Muscle of back (tissue), 11 donors: Measurements from ENCODE around the gene MEOX1. TPM values are rescaled to one million over a fixed set of nuclear protein-coding genes. Genes with fewer than 3 reads are reported as not detected.
A peak's percentile ranks its signal among the peaks of the same experiment; 100 is the strongest.

ENCODE experiments used
- DNase-seq, 3 donors: peaks; one replicate each; pipeline versions ENCODE4 v3.0.0 to v3.0.0-alpha.2; 2013
- polyA plus RNA-seq, 10 donors: library from polyadenylated mRNA; unstranded; fragments of 120-200 nt; gene quantifications; one replicate each; pipeline ENCODE4 v1.2.1, GENCODE V29; 2013; ENCODE audit not compliant: insufficient read length in 10 of 10

MEOX1 gene
- polyA plus RNA-seq, 10 donors: 9.4 to 22.3 (median 14.0) TPM

- DNase-seq: no peak
Observed at GRCh38 chr17:43683928-43684653, 22.4 kb upstream of the MEOX1 start.

DNA sequence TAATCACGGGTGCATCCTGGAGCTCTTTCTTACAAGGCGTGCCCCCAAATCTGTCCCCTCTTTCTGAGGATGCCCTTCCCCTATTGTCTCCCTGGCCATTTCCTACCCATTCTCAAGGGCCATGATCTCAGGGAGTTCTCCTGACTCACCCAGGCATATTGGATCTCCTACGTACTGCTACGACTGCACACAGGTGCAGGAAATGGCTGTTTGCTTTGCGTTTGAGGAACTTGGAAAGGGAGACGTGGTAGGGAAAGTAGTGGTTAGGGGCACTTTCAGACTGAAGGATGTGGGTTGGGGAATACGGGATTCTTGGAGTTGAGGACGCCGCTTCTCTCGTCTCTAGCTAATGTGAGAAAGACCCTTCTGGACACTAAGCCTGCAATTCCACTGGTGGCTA lies 18.7 kb upstream of the MEOX1 start:
- no peak for DNase-seq

- DNase-seq: no peak
Observed at GRCh38 chr17:43679911-43680310, 18.2 kb upstream of the MEOX1 start.

DNA sequence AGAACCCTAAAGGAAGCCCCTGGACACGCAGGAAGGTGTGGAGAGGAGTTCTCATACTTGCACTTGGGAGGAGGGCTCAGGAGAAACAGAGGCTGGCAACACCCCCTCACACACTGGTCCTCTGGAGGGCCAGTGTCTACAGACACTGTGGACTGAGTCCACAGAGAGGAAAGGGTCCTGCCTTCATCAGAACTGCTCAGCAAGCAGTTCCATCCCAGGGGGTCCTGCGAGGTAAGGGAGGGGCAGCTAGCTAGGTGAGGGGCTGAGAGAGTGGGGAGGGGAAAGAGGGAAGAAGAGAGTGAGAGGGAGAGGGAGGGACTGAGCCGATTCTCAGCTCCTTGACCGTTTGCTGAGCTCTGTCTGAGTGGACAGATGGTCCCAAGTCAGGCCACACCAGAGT lies 17.7 kb upstream of the MEOX1 start:
- DNase-seq: no peak

DNA sequence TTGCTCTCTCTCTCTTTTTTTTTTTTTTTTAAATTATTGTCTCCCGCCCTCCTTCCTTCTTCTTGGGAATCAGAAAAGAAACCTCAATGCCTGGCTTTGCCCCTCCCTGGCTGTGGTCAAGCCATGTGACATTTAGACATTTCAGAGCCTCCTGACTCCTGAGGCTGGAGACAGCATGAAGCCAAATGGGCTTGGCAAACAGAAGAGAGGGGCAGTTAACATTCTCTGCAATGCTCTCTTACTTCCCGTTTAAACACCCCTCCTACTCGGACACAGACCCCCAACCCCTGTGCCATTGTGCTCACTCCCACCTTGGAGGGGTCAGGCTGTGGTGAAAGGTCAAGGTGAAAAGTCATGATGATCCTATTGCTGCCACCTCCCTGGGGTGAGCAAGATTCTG lies 14.7 kb upstream of the MEOX1 start:
- DNase-seq: no peak

- DNase-seq: no peak
Observed at GRCh38 chr17:43674394-43674793, 12.7 kb upstream of the MEOX1 start.

GRCh38 chr17:43673516-43674323 lies 12.0 kb upstream of the MEOX1 start:
- DNase-seq: peak in 2 of 3 donors; percentile 80 to 88

- DNase-seq: no peak
Observed at GRCh38 chr17:43671755-43672519, 10.2 kb upstream of the MEOX1 start.

DNA sequence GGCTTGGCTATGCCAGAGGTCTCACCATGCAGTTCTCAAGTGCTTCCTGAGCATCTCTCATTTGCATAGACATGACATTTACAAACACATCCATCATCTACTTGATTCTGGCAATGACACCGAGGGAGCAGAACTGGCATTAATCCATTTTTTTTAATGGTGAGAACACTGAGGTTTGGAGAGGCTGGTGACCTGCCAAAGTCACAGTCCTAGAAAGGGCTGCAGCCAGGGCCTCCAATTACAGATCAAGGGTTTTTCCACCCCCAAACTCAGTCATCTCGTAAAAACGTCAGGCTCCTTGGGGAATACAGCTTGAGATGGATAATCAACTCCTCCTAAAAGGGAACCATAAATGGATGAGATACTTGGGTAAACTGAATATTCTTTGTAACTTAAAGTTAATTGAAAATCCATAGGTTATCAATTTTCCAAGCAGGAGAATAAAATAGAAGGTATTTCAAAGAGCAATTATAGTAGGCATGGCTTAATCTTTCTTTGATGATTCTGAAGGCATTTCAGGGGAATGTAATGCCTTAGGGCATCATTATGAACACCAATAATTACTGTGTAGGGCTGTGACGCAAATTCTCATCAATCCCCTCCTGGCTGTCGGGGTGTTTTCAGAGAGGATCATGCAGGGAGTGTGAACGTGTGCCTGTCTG lies 9.4 kb upstream of the MEOX1 start:
- DNase-seq: peak in 1 of 3 donors; percentile 59

GRCh38 chr17:43670645-43671030 lies 8.9 kb upstream of the MEOX1 start:
- no peak for DNase-seq

DNA sequence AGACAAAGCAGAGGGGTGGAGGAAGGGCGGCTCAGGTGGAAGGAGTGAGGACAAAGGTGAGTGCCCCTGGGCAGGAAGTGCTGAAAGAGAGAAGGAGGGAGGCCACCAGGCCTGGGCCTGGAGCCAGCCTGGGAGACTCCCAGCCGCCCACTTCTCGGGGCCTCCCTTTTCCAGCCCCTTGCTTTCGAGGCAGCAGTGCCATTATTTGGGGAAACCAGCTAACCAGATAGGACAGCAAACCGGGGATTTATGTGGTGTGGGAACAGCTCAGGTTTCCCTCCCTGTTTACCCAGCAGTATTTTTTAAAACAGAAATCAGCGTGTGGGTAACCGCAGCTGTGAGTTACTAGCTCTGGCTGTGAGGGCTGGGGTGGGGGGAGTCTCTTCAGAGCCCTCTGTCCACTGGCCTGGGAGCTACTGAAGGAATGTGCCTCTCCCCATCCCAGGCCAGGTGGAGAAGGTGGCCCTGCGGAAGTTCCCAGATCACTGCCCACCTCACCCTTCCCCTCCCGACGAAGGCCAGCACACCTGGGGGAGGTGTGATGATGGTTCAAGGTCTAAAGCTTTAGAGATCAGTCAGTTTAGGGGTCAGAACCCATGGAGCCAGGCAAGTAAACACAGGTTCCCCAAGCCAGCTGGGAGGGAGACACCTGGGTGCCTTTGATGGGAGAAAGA lies 8.4 kb upstream of the MEOX1 start:
- DNase-seq: no peak

- no peak for DNase-seq
Observed at GRCh38 chr17:43667947-43668348, 6.2 kb upstream of the MEOX1 start.

DNA sequence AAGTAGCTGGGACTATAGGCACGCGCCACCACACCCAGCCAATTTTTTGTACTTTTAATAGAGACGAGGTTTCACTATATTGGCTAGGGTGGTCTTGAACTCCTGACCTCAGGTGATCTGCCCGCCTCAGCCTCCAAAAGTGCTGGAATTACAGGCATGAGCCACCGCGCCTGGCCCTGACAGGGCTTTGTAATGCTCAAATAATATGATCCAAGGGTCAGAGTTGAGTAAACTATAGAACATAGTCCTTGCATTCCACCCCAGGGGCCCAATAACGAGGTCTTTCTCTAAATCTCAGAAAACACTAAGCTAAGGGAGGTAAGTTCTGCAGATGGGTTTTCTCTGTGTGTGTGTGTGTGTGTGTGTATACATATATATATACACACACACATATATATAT lies 5.8 kb upstream of the MEOX1 start:
- no peak for DNase-seq

DNA sequence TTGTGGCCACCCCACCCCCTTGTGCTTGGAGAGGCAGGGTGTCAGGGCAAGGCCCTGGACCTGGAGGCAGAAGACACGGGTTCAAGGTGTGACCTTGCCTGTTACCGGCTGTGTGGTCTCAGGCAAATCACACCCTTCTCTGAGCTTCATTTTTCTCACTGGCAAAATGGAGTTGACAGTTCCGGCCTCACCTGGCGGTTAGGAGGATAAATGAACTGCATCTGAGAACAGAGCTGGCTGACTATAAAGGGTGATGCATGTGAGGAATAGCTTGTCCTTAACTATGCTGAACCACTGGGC lies 4.2 kb upstream of the MEOX1 start:
- no peak for DNase-seq

- DNase-seq: peak in 1 of 3 donors; percentile 89
Observed at GRCh38 chr17:43665084-43665936, 3.6 kb upstream of the MEOX1 start.

- DNase-seq: no peak
Observed at GRCh38 chr17:43664096-43664495, 2.4 kb upstream of the MEOX1 start.

GRCh38 chr17:43663383-43663782 lies 1.7 kb upstream of the MEOX1 start:
- DNase-seq: no peak

- DNase-seq: peak in 1 of 3 donors; percentile 38
Observed at GRCh38 chr17:43662413-43663141, 855 bp upstream of the MEOX1 start.

DNA sequence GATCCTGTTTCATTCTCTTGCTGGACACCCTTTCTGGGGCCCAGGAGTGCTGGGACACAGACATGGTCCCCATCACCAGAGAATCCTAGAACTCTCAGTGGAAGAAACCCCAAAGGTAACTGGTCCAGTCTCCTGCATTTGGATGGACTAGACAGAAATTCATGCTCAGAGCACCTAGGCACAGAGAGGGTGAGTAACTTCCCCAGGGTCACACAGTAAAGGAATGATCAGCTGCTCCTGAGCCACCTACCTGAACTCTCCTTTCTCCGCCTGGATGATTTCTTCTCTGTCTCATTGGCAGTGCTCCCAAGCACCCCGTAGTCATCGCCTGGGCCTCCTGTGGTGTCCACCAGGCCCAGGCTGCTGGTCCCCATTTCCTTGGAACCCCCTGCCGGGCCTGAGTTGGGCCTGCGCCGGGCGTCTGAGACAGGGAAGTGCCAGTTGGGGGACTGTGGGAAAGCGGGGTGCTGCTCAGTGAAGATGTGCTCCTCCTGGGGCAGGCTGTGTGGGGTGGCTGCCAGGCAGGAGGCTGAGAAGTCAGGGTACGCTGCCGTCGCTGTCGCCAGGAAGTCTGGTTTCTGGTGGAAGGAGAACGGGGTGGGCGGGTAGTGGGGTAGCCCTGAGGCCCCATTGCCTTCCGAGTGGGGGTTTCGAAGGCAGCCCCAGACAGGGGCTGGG lies 767 bp downstream of the MEOX1 start:
- DNase-seq: peak in 1 of 3 donors; percentile 58
